Suprapubic skin (tissue), 4 donors: Measurements from ENCODE around the gene PTPRJ.

ENCODE experiments used
- CTCF ChIP-seq, 2 donors: fragments of 200-600 bp in 1 of 2; fragments of 450-650 bp in 1 of 2; sonication (generic) in 1 of 2; IDR thresholded peaks; one replicate each; pipeline ENCODE4 v1.5.1; 2016 to 2019; ENCODE audit warnings: antibody characterized with exemption in 2 of 2, mild to moderate bottlenecking in 1 of 2, moderate library complexity in 1 of 2
- EP300 ChIP-seq: sonication (generic); formaldehyde crosslinking; IDR thresholded peaks from one replicate; pipeline ENCODE4 v1.6.1; 2017; ENCODE audit warnings: antibody characterized with exemption
- POLR2AphosphoS5 ChIP-seq, 3 donors: sonication (generic); formaldehyde crosslinking; IDR thresholded peaks; one replicate each; pipeline ENCODE4 v1.6.1; 2017; ENCODE audit warnings: antibody characterized with exemption in 3 of 3

GRCh38 chr11:48162885-48163268, 182.5 kb downstream of the PTPRJ start:
- TF ChIP-seq POLR2AphosphoS5 (IDR thresholded peaks at IDR 0.05) = no peak
- TF ChIP-seq EP300 = no peak
- TF ChIP-seq CTCF (IDR thresholded peaks at IDR 0.05) = no peak
